BLaER1 treated with 17β-estradiol and CSF1 and Interleukin-3, amounts not matched to agents 10 nM and 100 nM (cell line): Measurements from ENCODE around the gene AMOTL1.
A peak's percentile ranks its signal among the peaks of the same experiment; 100 is the strongest.

Source experiments
- H3K27ac ChIP-seq, 11 experiments: shearing (Covaris generic); formaldehyde crosslinking; 2 replicates each; pipeline ENCODE4 v1.8.1; 2022
- H3K27me3 ChIP-seq, 11 experiments: shearing (Covaris generic); formaldehyde crosslinking; 2 replicates each; pipeline ENCODE4 v1.8.1; 2022
- H3K36me3 ChIP-seq, 11 experiments: shearing (Covaris generic); formaldehyde crosslinking; 2 replicates each; pipeline ENCODE4 v1.8.1; 2022
- H3K4me1 ChIP-seq, 10 experiments: shearing (Covaris generic); formaldehyde crosslinking; 2 replicates each; pipeline ENCODE4 v1.8.1; 2022
- H3K4me2 ChIP-seq, 11 experiments: shearing (Covaris generic); formaldehyde crosslinking; 2 replicates each; pipeline ENCODE4 v1.8.1; 2022
- H3K4me3 ChIP-seq, 10 experiments: shearing (Covaris generic); formaldehyde crosslinking; 2 replicates each; pipeline ENCODE4 v1.8.1; 2022
- H3K9ac ChIP-seq, 11 experiments: shearing (Covaris generic); formaldehyde crosslinking; 2 replicates each; pipeline ENCODE4 v1.8.1; 2022
- H3K9me3 ChIP-seq, 11 experiments: shearing (Covaris generic); formaldehyde crosslinking; replicated peaks in 1 of 11; 2 replicates each; pipeline ENCODE4 v1.8.1; 2022
- H4K20me1 ChIP-seq, 11 experiments: shearing (Covaris generic); formaldehyde crosslinking; 2 replicates each; pipeline ENCODE4 v1.8.1; 2022
- Cebpa-rat ChIP-seq, 11 experiments: shearing (Covaris generic); IDR thresholded peaks; 2 replicates each; pipeline ENCODE4 v1.8.1; 2022

Gene AMOTL1

GRCh38 chr11:94866936-94867795 is 99.0 kb downstream of the AMOTL1 start:
- Histone ChIP-seq H3K9ac (no peak overlapping the region), H3K27me3 (no peaks in the 10 kb centered on the region), H3K27ac (no peak overlapping the region), H3K4me1 (no peaks in the 10 kb centered on the region), H4K20me1 (peaks cover 0 to 17% (median 0%) of the 10 kb centered on the region in 11 experiments; a peak in 5 of 22 replicates), H3K4me3 (no peak overlapping the region), H3K4me2 (no peak overlapping the region), H3K9me3 (no peaks in the 10 kb centered on the region), H3K36me3 (peaks cover 75 to 100% (median 96%) of the 10 kb centered on the region in 11 experiments)
- TF ChIP-seq Cebpa-rat (IDR thresholded peaks at IDR 0.05) = no peak

DNA sequence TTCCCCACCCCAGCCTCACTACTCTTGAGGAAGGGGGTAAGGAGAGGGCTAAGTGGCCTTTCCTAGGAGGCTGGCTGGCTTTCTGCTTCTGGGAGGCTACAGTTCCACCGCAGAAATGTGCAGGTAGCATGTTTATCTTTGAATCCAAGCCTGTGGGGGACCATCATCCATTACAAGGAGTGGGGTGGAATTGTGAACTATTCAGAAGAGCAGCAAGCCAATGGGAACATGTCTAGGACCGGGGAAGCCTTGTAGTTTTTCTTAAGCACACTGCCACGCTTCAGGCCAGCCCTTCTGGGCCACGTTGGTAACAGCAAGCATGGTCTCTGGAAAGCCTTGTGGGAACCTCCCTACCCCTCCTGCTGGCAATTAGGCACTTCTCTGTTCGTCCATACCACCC is 100.3 kb downstream of the AMOTL1 start:
- H3K4me2 ChIP-seq = no peak overlapping the region
- H3K4me3 ChIP-seq = no peak overlapping the region
- H3K9me3 ChIP-seq = no peaks in the 10 kb centered on the region
- no peaks in the 10 kb centered on the region for H3K4me1 ChIP-seq
- peaks cover 0 to 17% (median 0%) of the 10 kb centered on the region in 11 experiments; a peak in 5 of 22 replicates for H4K20me1 ChIP-seq
- no peak for TF ChIP-seq Cebpa-rat (IDR thresholded peaks at IDR 0.05)
- no peaks in the 10 kb centered on the region for H3K27me3 ChIP-seq
- H3K9ac ChIP-seq = no peak overlapping the region
- H3K27ac ChIP-seq = no peak overlapping the region
- peaks cover 75 to 100% (median 100%) of the 10 kb centered on the region in 11 experiments for H3K36me3 ChIP-seq

- H3K27ac ChIP-seq = no peak overlapping the region
- H3K9ac ChIP-seq = no peak overlapping the region
- TF ChIP-seq Cebpa-rat (IDR thresholded peaks at IDR 0.05) = no peak
- no peak overlapping the region for H3K4me3 ChIP-seq
- peaks cover 75 to 100% (median 100%) of the 10 kb centered on the region in 11 experiments for H3K36me3 ChIP-seq
- peaks cover 0 to 17% (median 0%) of the 10 kb centered on the region in 11 experiments; a peak in 5 of 22 replicates for H4K20me1 ChIP-seq
- no peaks in the 10 kb centered on the region for H3K4me1 ChIP-seq
- H3K4me2 ChIP-seq = no peak overlapping the region
- no peaks in the 10 kb centered on the region for H3K9me3 ChIP-seq
- H3K27me3 ChIP-seq = no peaks in the 10 kb centered on the region
These were observed 101.0 kb downstream of the AMOTL1 start for GRCh38 chr11:94869186-94869585.

- Histone ChIP-seq H3K9me3 (no peaks in the 10 kb centered on the region), H3K4me1 (peaks cover 0 to 6% (median 2%) of the 10 kb centered on the region in 10 experiments; a peak in 9 of 20 replicates), H4K20me1 (peaks cover 0 to 12% (median 0%) of the 10 kb centered on the region in 11 experiments; a peak in 5 of 22 replicates), H3K9ac (no peak overlapping the region), H3K27me3 (no peaks in the 10 kb centered on the region), H3K36me3 (peaks cover 63 to 100% (median 97%) of the 10 kb centered on the region in 11 experiments), H3K27ac (no peak overlapping the region), H3K4me3 (no peak overlapping the region), H3K4me2 (no peak overlapping the region)
- TF ChIP-seq Cebpa-rat (IDR thresholded peaks at IDR 0.05) = no peak
These were observed 102.3 kb downstream of the AMOTL1 start for GRCh38 chr11:94870422-94870821.

DNA sequence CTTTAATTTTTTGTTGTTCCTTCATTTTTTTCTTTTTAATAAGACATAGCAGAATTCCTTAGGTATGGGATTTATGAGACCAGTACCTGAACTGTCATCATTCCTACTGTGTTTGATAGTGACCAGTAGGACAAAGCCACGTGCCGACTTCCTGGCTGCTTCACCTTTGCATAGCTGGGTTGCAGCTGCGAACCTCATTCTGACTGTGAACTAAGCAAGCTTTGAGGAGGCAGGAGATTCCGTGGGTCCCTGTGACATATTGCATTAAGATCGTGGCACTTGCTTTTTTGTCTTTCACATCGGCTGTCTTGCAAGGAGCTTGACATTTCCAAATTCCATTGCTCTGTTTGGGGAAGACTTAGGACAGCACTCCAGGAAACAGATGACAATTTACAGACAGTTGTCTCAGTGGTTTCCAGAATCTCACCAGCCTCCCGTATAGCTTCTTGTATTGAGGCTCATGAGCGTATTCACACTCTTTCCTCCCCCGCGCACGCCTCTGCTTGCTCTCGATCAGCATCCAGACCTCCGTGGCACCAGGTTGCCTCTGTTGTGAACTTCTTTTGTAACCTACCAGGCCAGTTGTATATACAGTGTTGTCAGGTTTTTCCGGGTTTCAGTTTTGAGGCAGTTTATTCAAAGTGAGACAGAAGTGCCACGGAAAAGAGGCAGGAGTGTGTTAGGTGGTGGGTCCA is 103.5 kb downstream of the AMOTL1 start:
- Histone ChIP-seq H3K4me3 (no peak overlapping the region), H3K27ac (no peak overlapping the region), H3K36me3 (peaks cover 52 to 99% (median 95%) of the 10 kb centered on the region in 11 experiments), H3K4me2 (no peak overlapping the region), H4K20me1 (peaks cover 0 to 12% (median 0%) of the 10 kb centered on the region in 11 experiments; a peak in 5 of 22 replicates), H3K4me1 (peaks cover 11 to 18% (median 14%) of the 10 kb centered on the region in 10 experiments), H3K9me3 (no peaks in the 10 kb centered on the region), H3K9ac (no peak overlapping the region), H3K27me3 (no peaks in the 10 kb centered on the region)
- no peak for TF ChIP-seq Cebpa-rat (IDR thresholded peaks at IDR 0.05)

GRCh38 chr11:94873916-94874540 is 105.9 kb downstream of the AMOTL1 start:
- Histone ChIP-seq H4K20me1 (peaks cover 0 to 4% (median 0%) of the 10 kb centered on the region in 11 experiments; a peak in 2 of 22 replicates), H3K4me1 (peaks cover 24 to 38% (median 28%) of the 10 kb centered on the region in 10 experiments), H3K27ac (no peak overlapping the region), H3K9me3 (no peaks in the 10 kb centered on the region), H3K27me3 (no peaks in the 10 kb centered on the region), H3K4me2 (no peak overlapping the region), H3K36me3 (peaks cover 30 to 95% (median 89%) of the 10 kb centered on the region in 11 experiments), H3K4me3 (no peak overlapping the region), H3K9ac (no peak overlapping the region)
- TF ChIP-seq Cebpa-rat (IDR thresholded peaks at IDR 0.05) = no peak

- Histone ChIP-seq H3K36me3 (peaks cover 9 to 95% (median 84%) of the 10 kb centered on the region in 11 experiments), H3K4me2 (peak overlapping the region; percentile 83 to 96 (median 89)), H3K4me3 (no peak overlapping the region), H4K20me1 (peaks cover 0 to 4% (median 0%) of the 10 kb centered on the region in 11 experiments; a peak in 1 of 22 replicates), H3K9me3 (no peaks in the 10 kb centered on the region), H3K4me1 (peaks cover 24 to 38% (median 28%) of the 10 kb centered on the region in 10 experiments), H3K27me3 (no peaks in the 10 kb centered on the region), H3K9ac (peak overlapping the region; percentile 28 to 74 (median 68); a peak in 17 of 22 replicates), H3K27ac (peak overlapping the region; percentile 66 to 84 (median 81))
- no peak for TF ChIP-seq Cebpa-rat (IDR thresholded peaks at IDR 0.05)
These were observed 108.1 kb downstream of the AMOTL1 start for GRCh38 chr11:94876222-94876621.

GRCh38 chr11:94876645-94877442 is 108.7 kb downstream of the AMOTL1 start:
- H3K27ac ChIP-seq = peak overlapping the region; percentile 67 to 84 (median 81)
- TF ChIP-seq Cebpa-rat (IDR thresholded peaks at IDR 0.05) = no peak
- peak overlapping the region in 8 of 10 experiments; percentile 4 to 45 (median 36); a peak in 7 of 20 replicates for H3K4me3 ChIP-seq
- peaks cover 4 to 95% (median 84%) of the 10 kb centered on the region in 11 experiments for H3K36me3 ChIP-seq
- no peaks in the 10 kb centered on the region for H3K9me3 ChIP-seq
- H3K4me2 ChIP-seq = peak overlapping the region; percentile 83 to 96 (median 89)
- H3K27me3 ChIP-seq = no peaks in the 10 kb centered on the region
- peaks cover 0 to 4% (median 0%) of the 10 kb centered on the region in 11 experiments; a peak in 1 of 22 replicates for H4K20me1 ChIP-seq
- peaks cover 24 to 39% (median 28%) of the 10 kb centered on the region in 10 experiments for H3K4me1 ChIP-seq
- H3K9ac ChIP-seq = peak overlapping the region; percentile 55 to 74 (median 68); a peak in 20 of 22 replicates
